Caco-2 (cell line): Measurements from ENCODE around the gene ASF1A. TPM values are rescaled to one million over a fixed set of nuclear protein-coding genes. Genes with fewer than 3 reads are reported as not detected.

ENCODE experiments used
- BruUV-seq: library from RNA; stranded (reverse); fragments of 400-500 nt; replicated peaks from 2 replicates; lab custom pipeline; 2021; lab: Mats Ljungman, UMichigan
- CTCF ChIA-PET: fragments of 300-600 bp; sonication (Branson Sonifier 250); formaldehyde crosslinking; loops from one replicate; lab custom pipeline; 2022; ENCODE audit warnings: antibody characterized with exemption; lab: Charles Lee
- POLR2A ChIA-PET: fragments of 300-600 bp; sonication (Branson Sonifier 250); formaldehyde crosslinking; loops from one replicate; lab custom pipeline; 2022; ENCODE audit warnings: antibody characterized with exemption; lab: Charles Lee
- DNase-seq, 2 experiments: peaks; one replicate each; pipeline versions ENCODE4 v3.0.0 to v3.0.0-alpha.2; 2020 to 2022
- H3K27me3 ChIP-seq: replicated peaks from 2 replicates; pipeline ENCODE4 v1.6.0; 2011; ENCODE audit warnings: low read length; ENCODE audit not compliant: control insufficient read depth, insufficient read depth
- H3K36me3 ChIP-seq: 2 replicates; pipeline ENCODE4 v1.5.1; 2011; ENCODE audit warnings: low read length; ENCODE audit not compliant: control insufficient read depth, insufficient read depth
- H3K4me1 ChIP-seq: fragments of 250-450 bp; sonication (Bioruptor Pico); 2 replicates; pipeline ENCODE4 v1.5.1; 2020; ENCODE audit warnings: mild to moderate bottlenecking
- H3K4me3 ChIP-seq: 2 replicates; pipeline ENCODE4 v1.5.1; 2011; ENCODE audit warnings: low read depth, mild to moderate bottlenecking, control low read depth, low read length
- H3K9me3 ChIP-seq: fragments of 250-450 bp; sonication (Bioruptor Pico); 2 replicates; pipeline ENCODE4 v1.5.1; 2020; ENCODE audit warnings: mild to moderate bottlenecking, moderate library complexity
- H3K27ac Mint-ChIP-seq: one replicate; pipeline ENCODE4 v1.8.0; 2022; ENCODE audit warnings: mixed read lengths; ENCODE audit not compliant: unreplicated experiment
- H3K27me3 Mint-ChIP-seq: one replicate; pipeline ENCODE4 v1.8.0; 2022; ENCODE audit warnings: mixed read lengths; ENCODE audit not compliant: insufficient read depth, unreplicated experiment
- H3K36me3 Mint-ChIP-seq: one replicate; pipeline ENCODE4 v1.8.0; 2022; ENCODE audit warnings: mild to moderate bottlenecking, mixed read lengths; ENCODE audit not compliant: insufficient read depth, unreplicated experiment
- H3K4me1 Mint-ChIP-seq: one replicate; pipeline ENCODE4 v1.8.0; 2022; ENCODE audit warnings: low read depth, mixed read lengths; ENCODE audit not compliant: unreplicated experiment
- H3K4me3 Mint-ChIP-seq: one replicate; pipeline ENCODE4 v1.8.0; 2022; ENCODE audit warnings: mild to moderate bottlenecking, moderate library complexity, mixed read lengths; ENCODE audit not compliant: unreplicated experiment
- H3K9me3 Mint-ChIP-seq: one replicate; pipeline ENCODE4 v1.8.0; 2022; ENCODE audit warnings: mixed read lengths; ENCODE audit not compliant: unreplicated experiment
- CTCF ChIP-seq, 2 experiments: fragments of 200-600 bp in 1 of 2; IDR thresholded peaks; 1 replicate in 1 of 2; 2 replicates in 1 of 2; pipeline versions ENCODE4 v1.5.1 to v1.8.0; 2011 to 2022; ENCODE audit warnings: antibody characterized with exemption in 1 of 2, control low read depth in 1 of 2, inconsistent platforms in 1 of 2, low read depth in 1 of 2, low read length in 1 of 2, mild to moderate bottlenecking in 1 of 2, moderate library complexity in 1 of 2; ENCODE audit not compliant: insufficient read depth in 1 of 2, severe bottlenecking in 1 of 2, unreplicated experiment in 1 of 2
- intact Hi-C: fragments of 100-400 bp; cut with micrococcal nuclease; formaldehyde crosslinking; loops from one replicate; pipeline ENCODE4 v1.10.0; 2022; ENCODE audit not compliant: unreplicated experiment
- total RNA-seq: library from RNA; stranded (reverse); gene quantifications from 2 replicates; pipeline ENCODE4 v1.2.3, GENCODE V29; 2022

Gene ASF1A
- total RNA-seq, 1 experiment from 2014 or later = 21.9 TPM

- POLR2A ChIA-PET = no interaction called here
- H3K36me3 Mint-ChIP-seq = no peaks in the 10 kb centered on the region
- Histone ChIP-seq H3K9me3 (no peaks in the 10 kb centered on the region), H3K4me3 (no peak overlapping the region), H3K4me1 (0 out of 2 replicates have a peak, but pooled peaks cover 9% of the 10 kb centered on the region), H3K36me3 (no peaks in the 10 kb centered on the region), H3K27me3 (no peaks in the 10 kb centered on the region)
- no peak for DNase-seq
- H3K27ac Mint-ChIP-seq = no peak overlapping the region
- intact Hi-C loops = no loop called here
- CTCF ChIA-PET = no interaction called here
- no peaks in the 10 kb centered on the region for H3K27me3 Mint-ChIP-seq
- peaks cover 6% of the 10 kb centered on the region for H3K4me1 Mint-ChIP-seq
- H3K4me3 Mint-ChIP-seq = no peak overlapping the region
- no peak for TF ChIP-seq CTCF (IDR thresholded peaks at IDR 0.05; ENCODE audit: insufficient read depth in 1 of 2, low read depth in 1 of 2, low read length in 1 of 2, severe bottlenecking in 1 of 2, unreplicated experiment in 1 of 2)
- H3K9me3 Mint-ChIP-seq = peaks cover 10% of the 10 kb centered on the region
- BruUV-seq = no TSS peak
These were observed 33.1 kb upstream of the ASF1A start for GRCh38 chr6:118860880-118861279.

GRCh38 chr6:118862443-118862842, 31.5 kb upstream of the ASF1A start:
- POLR2A ChIA-PET = no interaction called here

GRCh38 chr6:118864341-118865099, 29.4 kb upstream of the ASF1A start:
- Histone ChIP-seq H3K36me3 (no peaks in the 10 kb centered on the region), H3K27me3 (no peaks in the 10 kb centered on the region), H3K9me3 (no peaks in the 10 kb centered on the region), H3K4me1 (no peaks in the 10 kb centered on the region), H3K4me3 (no peak overlapping the region)
- CTCF ChIA-PET = no interaction called here
- Mint-ChIP-seq H3K27me3 (no peaks in the 10 kb centered on the region), H3K9me3 (peaks cover 23% of the 10 kb centered on the region), H3K4me3 (no peak overlapping the region), H3K36me3 (no peaks in the 10 kb centered on the region), H3K27ac (no peak overlapping the region), H3K4me1 (no peaks in the 10 kb centered on the region)
- intact Hi-C loops = no loop called here
- TF ChIP-seq CTCF (IDR thresholded peaks at IDR 0.05; ENCODE audit: insufficient read depth in 1 of 2, low read depth in 1 of 2, low read length in 1 of 2, severe bottlenecking in 1 of 2, unreplicated experiment in 1 of 2) = no peak
- no TSS peak for BruUV-seq
- DNase-seq = no peak
- POLR2A ChIA-PET = no interaction called here

More at GRCh38 chr6:118862443-118862842, 31.5 kb upstream of the ASF1A start:
- Mint-ChIP-seq H3K27me3 (no peaks in the 10 kb centered on the region), H3K9me3 (peaks cover 20% of the 10 kb centered on the region), H3K4me1 (no peaks in the 10 kb centered on the region), H3K4me3 (no peak overlapping the region), H3K27ac (no peak overlapping the region), H3K36me3 (no peaks in the 10 kb centered on the region)
- no TSS peak for BruUV-seq
- Histone ChIP-seq H3K4me3 (no peak overlapping the region), H3K36me3 (no peaks in the 10 kb centered on the region), H3K4me1 (no peaks in the 10 kb centered on the region), H3K9me3 (no peaks in the 10 kb centered on the region), H3K27me3 (no peaks in the 10 kb centered on the region)
- CTCF ChIA-PET = no interaction called here
- intact Hi-C loops = no loop called here
- TF ChIP-seq CTCF (IDR thresholded peaks at IDR 0.05; ENCODE audit: insufficient read depth in 1 of 2, low read depth in 1 of 2, low read length in 1 of 2, severe bottlenecking in 1 of 2, unreplicated experiment in 1 of 2) = no peak
- no peak for DNase-seq
